Activated naive CD8-positive, alpha-beta T cell treated with anti-CD3 and anti-CD28 coated beads, Interleukin-2, amount 50 U/mL, for 16 hours (primary cell): ENCODE data around the gene PPTC7.
"Not testable (repeated sequence)": the region's sequence is repeated elsewhere in the genome, so short reads cannot be mapped to it uniquely, and the experiment has no call there.

ENCODE experiments used
- DNase-seq: peaks from one replicate; pipeline ENCODE4 v3.0.0-alpha.2; 2020; ENCODE audit warnings: low read depth, low spot score

Gene PPTC7

DNA sequence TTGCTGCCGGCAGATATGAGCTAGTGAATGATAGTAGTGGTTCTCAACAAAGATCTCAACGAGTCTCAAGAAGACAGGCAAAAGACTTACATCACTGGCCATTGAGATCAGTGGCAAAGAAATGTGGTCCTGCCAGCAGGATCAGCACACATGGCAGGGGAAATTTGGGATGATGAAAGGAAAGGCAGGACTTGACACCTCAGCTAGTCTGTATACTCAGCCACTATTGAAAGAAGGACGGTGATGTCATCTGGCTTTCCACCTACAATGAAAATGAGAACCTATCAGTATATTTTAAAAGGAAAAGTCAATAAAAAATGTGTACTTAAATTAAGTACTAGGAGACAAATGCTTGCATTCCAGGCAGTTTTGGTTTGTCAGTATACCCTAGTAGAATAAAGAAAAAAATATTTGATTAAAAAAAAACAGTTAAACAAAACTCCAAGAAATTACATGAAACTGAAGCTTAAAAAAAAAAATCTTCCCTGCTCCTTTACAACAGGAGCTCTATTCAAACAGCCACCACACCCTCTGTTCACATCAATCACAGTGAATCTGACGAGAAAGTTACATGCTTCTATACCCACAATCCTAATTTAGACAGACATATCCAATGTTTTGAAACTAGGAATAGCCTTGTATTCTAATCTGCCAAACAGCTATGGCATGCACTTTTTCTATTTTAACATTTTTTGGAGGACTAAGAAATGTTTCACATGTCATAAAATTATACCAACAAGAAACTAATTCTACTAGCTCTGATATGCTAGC lies 46.1 kb downstream of the PPTC7 start:
- no peak for DNase-seq

DNA sequence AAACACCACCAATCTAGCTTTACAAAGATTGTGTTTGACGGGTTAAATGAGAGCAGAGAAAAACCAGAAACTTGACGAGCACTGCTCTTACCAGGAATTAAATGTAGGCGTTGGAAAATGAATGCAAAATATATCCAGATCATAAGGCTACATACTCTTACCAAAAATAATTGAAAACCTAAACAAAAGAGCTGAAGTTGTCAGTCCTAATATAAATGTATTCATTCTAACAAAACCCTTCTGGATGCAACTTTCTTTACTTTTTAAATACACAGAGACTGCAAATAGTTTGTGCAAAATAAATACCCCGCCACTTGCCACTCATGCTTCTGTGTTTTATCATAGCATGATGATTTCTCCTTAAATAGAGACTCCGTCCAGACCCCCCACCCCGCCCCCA lies 48.3 kb downstream of the PPTC7 start:
- no peak for DNase-seq

DNA sequence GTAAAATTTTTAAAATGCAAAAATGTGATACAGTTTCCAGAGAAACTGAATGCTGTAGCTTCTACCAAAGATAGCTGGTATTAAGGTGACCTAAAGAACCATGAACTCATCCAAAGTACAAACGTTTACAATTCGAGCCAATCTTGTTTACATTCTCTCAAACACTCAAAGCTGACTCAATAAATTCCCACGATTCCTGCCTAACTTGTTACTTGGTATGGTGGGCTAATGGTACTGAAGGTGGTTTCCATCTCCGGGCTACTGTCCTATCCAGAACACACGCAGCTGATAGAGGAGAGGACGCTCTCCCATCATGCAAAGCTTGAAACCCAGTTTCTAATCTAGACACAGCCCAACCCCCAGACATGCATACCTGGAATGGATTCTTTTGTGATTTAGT lies 49.5 kb downstream of the PPTC7 start:
- no peak for DNase-seq

DNA sequence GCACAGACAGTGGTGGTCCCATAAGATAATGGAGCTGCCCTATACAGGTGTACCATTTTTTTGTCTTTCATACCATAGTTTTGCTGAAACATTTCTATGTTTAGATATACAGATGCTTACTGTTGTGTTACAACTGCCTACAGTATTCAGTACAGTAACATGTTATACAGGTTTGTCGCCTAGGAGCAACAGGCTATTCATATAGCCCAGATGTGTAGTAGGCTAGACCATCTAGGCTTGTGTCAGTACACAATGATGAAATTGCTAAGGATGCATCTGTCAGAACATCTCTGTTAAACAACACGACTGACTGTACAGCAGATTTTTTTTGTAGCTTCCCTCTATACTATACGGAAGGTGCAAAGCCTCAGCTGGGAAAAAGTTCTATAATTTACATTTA lies 50.5 kb downstream of the PPTC7 start:
- no peak for DNase-seq

DNA sequence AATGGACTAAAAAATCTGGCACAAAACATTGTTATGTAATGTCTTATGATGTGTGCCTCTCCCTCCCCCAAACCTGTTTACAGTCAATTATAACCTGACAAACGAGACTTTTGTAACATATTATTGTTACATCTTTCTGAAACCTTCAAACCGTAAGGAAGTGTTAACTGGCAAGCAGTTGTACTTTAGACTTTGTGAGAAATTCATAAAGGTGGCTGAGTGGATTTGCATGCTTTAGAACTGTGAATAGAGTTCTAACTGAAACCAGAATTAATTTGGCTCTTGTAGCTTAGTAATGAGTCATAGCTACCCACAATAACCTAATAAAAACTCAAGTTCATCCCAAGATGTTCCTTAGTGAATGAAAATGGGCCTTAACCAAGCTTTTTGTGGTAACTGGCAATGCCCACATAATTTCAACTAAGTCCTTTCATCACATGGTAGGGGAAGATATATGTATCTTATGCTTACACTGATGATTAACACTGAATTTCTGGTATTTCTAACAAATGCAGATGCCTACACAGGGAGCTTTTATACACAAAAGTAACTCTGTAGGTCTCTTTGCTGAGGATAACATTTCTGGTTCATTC lies 51.3 kb downstream of the PPTC7 start:
- no peak for DNase-seq

DNA sequence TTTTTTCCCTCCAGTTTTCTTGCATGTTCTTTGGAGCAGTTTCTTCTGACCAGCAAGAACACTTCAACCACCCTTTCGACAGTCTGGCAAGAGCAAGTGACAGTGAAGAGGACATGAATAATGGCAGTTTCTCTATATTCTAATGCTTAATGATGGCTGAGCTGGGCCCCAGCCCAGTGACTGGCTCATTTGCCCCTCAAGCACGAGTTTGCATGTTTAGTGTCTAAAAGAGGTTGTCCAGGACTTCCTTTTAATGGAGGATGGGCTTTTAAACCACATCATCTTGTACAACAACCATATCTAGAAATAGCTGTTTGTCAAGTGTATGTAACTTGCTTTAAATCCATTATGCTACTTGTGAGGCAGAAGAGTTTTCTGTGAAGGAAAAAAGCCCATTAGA lies 52.6 kb downstream of the PPTC7 start:
- DNase-seq: no peak

DNA sequence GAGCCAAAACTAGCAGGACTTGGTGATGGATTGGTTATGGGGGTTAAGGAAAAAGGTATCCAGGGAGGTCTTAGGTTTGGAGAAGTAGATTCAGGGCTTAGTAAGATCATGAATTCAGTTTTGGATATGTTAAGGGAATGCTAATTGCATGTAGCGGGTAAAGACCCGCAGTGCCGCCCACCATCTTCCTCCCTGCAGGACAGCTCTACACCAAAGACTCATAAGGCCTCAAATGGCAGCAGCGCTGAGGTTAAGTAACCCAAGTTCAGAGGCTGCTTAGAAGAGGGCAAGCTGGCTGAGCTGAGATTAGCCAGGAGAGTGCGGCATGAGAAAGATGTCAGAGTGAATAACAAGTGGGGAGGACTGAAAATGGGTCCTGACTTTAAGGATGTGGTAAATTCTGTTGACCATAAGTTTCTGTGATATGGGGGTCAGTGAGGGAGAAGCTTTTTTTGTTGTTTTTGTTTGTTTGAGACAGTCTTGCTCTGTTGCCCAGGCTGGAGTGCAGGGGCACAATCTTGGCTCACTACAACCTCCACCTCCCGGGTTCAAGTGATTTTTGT lies 54.8 kb downstream of the PPTC7 start:
- no peak for DNase-seq

DNA sequence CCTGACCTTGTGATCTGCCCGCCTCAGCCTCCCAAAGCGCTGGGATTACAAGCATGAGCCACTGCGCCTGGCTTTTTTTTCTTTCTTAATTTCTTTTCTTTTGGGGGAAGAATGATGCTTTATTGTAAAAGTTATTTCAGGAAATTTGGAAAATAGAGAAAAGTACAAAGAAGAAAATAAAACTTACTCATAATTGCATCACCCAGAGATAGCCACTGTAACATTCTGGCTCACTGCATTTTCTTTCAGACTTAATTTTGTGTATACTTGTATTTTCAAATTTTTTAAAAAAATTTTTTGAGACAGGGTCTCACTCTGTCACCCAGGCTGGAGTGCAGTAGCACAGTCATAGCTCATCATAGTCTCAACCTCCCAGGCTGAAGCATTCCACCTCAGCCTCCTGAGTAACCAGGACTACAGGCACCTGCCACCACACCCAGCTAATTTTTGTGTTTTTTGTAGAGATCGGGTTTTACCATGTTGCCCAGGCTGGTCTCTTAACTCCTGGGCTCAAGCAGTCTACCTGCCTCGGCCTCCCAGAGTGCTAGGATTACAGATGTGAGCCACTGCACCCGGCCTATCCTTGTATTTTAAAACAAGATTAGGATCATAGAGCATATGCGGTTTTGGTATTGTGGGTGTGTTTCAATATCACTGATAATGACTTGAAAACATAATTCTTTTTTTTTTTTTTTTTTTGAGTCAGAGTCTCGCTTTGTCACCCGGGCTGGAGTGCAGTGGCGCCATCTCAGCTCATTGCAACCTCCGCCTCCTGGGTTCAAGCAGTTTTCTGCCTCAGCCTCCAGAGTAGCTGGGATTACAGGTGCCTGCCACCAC lies 62.0 kb downstream of the PPTC7 start:
- not testable (repeated sequence) for DNase-seq

DNA sequence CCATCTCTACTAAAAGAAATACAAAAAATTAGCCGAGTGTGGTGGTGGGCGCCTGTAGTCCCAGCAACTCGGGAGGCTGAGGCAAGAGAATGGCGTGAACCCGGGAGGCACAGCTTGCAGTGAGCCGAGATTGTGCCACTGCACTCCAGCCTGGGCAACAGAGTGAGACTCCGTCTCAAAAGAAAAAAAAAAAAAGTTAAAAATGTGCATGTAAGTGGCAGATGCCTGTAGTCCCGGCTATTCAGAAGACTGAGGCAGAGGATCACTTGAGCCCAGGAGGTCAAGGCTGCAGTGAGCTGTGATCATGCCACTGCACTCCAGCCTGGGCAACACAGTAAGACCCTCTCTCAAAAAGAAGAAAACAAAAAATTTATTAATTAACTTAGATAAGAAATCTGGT lies 65.1 kb downstream of the PPTC7 start:
- not testable (repeated sequence) for DNase-seq

DNA sequence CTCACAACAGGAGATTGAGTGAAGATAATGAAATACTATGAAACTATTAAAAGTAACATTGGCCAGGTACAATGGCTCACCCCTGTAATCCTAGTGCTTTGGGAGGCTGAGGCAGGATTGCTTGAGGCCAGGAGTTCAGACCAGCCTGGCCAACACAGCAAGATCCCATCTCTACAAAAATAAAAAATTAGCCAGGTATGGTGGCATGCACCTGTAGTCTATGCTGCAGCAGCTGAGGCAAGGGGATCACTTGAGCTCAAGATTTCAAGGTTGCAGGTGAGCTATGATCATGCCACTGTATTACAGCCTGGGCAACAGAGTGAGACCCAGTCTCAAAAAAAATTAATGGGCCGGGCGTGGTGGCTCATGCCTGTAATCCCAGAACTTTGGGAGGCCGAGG lies 66.1 kb downstream of the PPTC7 start:
- DNase-seq: no peak

DNA sequence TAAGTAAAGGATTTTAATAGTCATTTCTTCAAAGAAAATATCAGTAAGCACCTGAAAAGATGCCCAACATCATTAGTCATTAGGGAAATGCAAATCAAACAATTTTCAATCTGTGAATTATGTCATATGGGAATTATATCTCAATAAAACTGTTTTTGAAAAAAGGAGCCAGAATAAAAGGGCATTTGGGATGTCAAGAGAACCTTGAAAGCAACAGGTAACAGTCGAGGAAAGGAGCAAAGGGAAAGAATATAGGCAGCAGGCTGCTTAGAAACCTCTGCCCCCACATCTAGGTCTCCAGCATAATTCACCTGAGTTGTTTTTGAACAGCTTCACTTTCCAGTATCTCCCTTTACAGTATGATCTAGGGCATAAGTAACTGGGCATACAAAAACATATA lies 68.8 kb downstream of the PPTC7 start:
- no peak for DNase-seq

DNA sequence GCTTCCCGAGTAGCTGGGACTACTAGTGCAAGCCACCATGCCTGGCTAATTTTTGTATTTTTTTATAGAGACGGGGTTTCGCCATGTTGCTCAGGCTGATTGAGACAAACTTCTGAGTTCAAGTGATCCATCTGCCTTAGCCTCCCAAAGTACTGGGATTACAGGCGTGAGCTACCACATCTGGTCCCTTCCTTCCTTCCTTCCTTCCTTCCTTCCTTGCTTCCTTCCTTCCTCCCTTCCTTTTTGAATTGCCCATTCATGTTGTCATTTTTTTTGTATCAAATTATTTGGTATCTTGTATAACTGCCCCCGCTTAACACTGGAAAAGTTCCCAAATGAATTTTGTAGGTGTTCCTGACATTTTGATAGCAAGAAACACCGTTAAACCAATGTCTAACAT lies 69.3 kb downstream of the PPTC7 start:
- no peak for DNase-seq

DNA sequence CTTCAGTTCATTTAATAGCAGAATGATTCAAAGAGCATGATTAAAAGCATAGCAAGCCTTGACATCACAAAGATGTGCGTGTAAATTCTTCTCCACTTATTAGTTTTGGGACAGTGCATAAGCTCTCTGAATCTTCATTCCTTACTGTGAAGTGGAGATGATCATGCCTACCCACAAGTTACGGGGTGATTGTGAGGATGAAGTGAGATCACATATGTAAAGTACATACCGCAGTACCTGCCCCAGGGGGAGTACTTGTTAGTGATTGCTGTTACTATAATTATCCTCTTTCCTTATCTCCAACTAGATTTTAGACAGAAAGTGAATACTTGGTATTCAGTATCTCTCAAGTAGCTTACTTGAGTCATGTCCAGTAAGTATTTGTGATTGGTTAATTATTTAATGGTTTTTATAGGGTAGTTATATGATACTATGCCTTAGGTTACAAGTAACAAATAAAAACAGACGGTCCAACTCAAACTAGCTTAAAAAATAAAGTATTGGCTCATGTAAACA lies 75.0 kb downstream of the PPTC7 start:
- DNase-seq: no peak

DNA sequence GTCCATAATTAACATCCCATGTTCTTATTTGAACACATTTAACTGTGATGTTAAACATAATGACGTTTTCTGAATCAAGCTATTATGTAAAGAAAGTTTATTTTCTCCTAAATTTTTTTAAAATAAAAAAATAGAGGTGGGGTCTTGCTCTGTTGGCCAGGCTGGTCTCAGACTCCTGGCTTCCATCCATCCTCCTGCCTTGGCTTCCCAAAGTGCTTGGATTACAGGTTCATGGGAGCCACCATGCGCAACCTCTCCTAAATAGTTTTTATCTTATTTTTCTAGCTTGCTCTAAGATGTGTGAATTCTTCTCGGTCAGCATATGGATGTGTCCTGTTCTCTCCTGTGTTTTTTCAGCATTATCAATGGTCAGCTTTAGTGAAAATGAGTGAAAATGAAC lies 77.8 kb downstream of the PPTC7 start:
- no peak for DNase-seq

DNA sequence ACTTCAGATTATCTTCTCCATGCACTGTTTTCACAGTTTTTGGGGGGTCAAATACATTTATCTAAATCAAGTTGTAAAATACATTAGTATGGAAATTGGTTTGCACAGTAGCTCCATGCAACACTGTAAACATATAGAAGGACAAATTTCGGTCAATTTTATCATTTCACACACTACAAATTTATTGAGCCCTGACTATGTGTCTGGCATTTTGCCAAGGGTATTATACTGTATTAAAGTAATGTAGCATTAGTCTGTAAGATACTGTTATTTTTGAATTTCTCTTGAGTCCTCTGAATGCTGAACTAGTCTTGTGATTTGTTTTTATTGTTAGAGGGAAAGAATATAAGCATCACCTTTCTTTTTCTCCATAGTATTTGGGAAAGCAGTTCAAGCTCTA lies 79.7 kb downstream of the PPTC7 start:
- DNase-seq: no peak

DNA sequence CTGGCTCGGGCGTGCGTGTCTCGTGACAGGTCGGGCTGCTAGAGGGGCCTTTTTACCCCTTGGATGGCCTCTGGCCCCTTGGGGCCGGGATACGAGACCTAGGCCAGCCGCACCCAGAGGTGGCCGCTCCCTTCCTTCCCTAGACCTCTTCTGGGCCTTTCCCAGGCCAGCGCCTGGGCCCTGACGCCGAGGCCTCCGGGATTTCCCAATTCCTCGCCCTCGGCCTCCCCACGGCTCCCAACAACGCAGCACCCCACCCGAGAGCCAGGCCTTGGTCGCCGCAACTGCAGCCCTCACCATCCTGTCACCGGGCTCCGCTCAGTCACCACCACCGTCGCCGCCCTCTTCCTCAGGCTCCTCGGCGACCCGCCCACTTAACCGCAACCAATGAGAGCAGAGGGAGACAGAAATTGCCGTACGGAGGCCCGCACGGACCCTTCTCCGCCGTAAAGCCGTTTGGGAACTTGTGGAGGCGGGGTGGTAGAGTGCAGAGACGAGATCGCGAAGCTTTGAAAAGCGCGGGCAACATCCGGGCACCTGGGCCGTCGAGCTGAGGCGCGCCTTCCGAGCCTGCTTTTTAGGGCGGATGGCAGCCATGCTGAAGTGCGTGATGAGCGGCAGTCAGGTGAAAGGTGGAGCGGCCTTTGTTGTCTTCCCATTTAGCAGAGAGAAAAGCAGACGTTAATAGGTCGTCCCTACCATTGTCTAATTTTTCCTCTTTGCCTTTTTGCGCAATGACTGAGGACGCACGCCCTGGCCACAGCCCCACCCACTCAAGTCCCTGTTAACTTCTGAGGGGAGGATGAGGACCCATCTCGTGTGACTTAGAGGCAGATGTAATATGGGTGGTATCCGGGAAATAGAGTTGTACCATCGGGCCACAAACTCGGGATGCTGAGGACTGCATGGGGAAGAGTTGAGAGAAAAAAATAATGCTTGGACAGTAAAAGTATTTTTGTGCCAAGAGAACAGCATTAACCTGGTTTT lies 81.1 kb downstream of the PPTC7 start, which contains the start of the genes RAD9B and VPS29:
TSS of gene RAD9B (plus strand) at position 580 of the 987 bp plus-strand sequence. CDS start at position 587, 7 bp downstream.
TSS of gene VPS29 (minus strand) at position 360 of the 987 bp plus-strand sequence. CDS start at position 300, 60 bp downstream.
- DNase-seq: peak; percentile 98

DNA sequence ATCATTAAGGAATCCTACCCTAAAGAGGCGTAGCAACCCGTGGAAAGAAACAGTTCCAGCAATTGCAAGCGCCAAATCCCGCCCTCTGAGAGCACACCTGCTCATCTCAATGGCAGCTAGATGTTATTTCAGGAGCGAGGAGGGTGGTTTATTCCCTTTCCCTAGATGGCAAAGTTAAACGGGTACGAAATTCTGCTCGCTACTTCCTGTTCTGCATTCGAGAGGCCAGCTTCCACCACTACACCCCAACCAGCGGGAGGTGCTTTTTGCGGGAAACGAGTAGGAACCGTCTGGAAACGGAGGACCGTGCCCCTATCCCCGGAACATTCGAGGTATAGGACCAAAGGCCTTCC lies 81.7 kb downstream of the PPTC7 start:
- DNase-seq: no peak

DNA sequence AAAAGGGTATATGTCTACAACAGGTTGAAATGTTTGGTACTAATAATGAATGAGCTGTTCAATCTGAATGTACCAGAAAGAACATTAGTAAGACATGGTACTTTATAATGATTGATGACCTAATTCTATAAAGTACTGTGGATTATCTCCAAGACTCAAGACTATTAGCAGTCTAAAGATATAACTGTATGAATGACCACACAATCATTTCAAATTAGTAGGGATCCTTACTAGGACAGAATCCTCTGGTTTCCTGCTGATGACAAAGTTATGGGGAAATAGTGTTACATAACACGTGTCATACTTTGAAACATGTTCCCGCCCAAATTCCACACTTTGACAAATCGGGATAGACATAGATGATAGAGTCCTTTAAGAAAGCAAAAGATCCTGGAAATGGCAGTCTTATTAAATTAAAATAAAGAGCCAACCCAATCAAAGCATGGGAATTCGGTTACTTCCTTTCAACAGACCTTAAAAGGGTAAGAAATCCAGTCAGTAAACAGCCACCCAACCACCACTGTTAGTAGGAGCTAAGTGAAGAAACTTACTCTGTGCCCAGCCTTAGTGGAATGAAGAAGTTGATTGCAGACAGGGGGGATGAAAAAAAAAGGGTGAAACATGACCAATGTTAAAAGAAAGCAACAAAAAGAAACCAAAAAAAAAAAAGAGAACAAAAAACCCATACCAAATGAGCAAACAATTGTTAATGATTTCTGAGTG lies 84.0 kb downstream of the PPTC7 start:
- DNase-seq: no peak
